ENCODE data around the gene DPYD.

DPYD gene

GRCh38 chr1:97202481-97203380 lies 718.1 kb downstream of the DPYD start:
- DNase-seq (ENCODE audit: low spot score), result peak; percentile 51

- peak; percentile 9 for DNase-seq (ENCODE audit: low spot score)
Observed at GRCh38 chr1:97201641-97202040, 719.2 kb downstream of the DPYD start.

- DNase-seq (ENCODE audit: low spot score), result peak; percentile 37
Observed at GRCh38 chr1:97200595-97200994, 720.2 kb downstream of the DPYD start.

- DNase-seq (ENCODE audit: low spot score), result no peak
Observed at GRCh38 chr1:97196825-97197516, 723.9 kb downstream of the DPYD start.

GRCh38 chr1:97192872-97193572 lies 727.8 kb downstream of the DPYD start:
- peak; percentile 58 for DNase-seq (ENCODE audit: low spot score)

- no peak for DNase-seq (ENCODE audit: low spot score)
Observed at GRCh38 chr1:97190326-97190725, 730.5 kb downstream of the DPYD start.

- no peak for DNase-seq (ENCODE audit: low spot score)
Observed at GRCh38 chr1:97186381-97186780, 734.5 kb downstream of the DPYD start.

- peak; percentile 14 for DNase-seq (ENCODE audit: low spot score)
Observed at GRCh38 chr1:97174039-97174704, 746.7 kb downstream of the DPYD start.

- no peak for DNase-seq (ENCODE audit: low spot score)
Observed at GRCh38 chr1:97170300-97170699, 750.5 kb downstream of the DPYD start.

GRCh38 chr1:97168056-97168455 lies 752.8 kb downstream of the DPYD start:
- no peak for DNase-seq (ENCODE audit: low spot score)

GRCh38 chr1:97167246-97167645 lies 753.6 kb downstream of the DPYD start:
- DNase-seq (ENCODE audit: low spot score), result no peak

GRCh38 chr1:97166626-97167025 lies 754.2 kb downstream of the DPYD start:
- no peak for DNase-seq (ENCODE audit: low spot score)

- DNase-seq (ENCODE audit: low spot score), result no peak
Observed at GRCh38 chr1:97164276-97164639, 756.6 kb downstream of the DPYD start.

GRCh38 chr1:97163591-97164275 lies 757.1 kb downstream of the DPYD start:
- no peak for DNase-seq (ENCODE audit: low spot score)

- DNase-seq (ENCODE audit: low spot score), result no peak
Observed at GRCh38 chr1:97160818-97161217, 760.0 kb downstream of the DPYD start.

- DNase-seq (ENCODE audit: low spot score), result no peak
Observed at GRCh38 chr1:97159342-97159741, 761.5 kb downstream of the DPYD start.

- no peak for DNase-seq (ENCODE audit: low spot score)
Observed at GRCh38 chr1:97158691-97159096, 762.1 kb downstream of the DPYD start.

- no peak for DNase-seq (ENCODE audit: low spot score)
Observed at GRCh38 chr1:97157991-97158390, 762.8 kb downstream of the DPYD start.

GRCh38 chr1:97151651-97152050 lies 769.2 kb downstream of the DPYD start:
- DNase-seq (ENCODE audit: low spot score), result no peak

- peak; percentile 99 for DNase-seq (ENCODE audit: low spot score)
Observed at GRCh38 chr1:97145321-97145956, 775.4 kb downstream of the DPYD start.

GRCh38 chr1:97144527-97144926 lies 776.3 kb downstream of the DPYD start:
- peak; percentile 49 for DNase-seq (ENCODE audit: low spot score)
